Spleen (tissue), 7 donors: ENCODE data around the gene ATP6V0C.

ENCODE experiments used
- CTCF ChIP-seq, 11 experiments: fragments of 200-600 bp in 7 of 11; fragments of 450-650 bp in 4 of 11; sonication (generic) in 4 of 11; IDR thresholded peaks in 8 of 11; conservative IDR thresholded peaks in 3 of 11; 1 replicate in 7 of 11; 2 replicates in 4 of 11; pipeline versions ENCODE4 v1.4.0 to v1.8.0; 2016 to 2021; ENCODE audit warnings: antibody characterized with exemption in 11 of 11, inconsistent platforms in 4 of 11, mild to moderate bottlenecking in 1 of 11
- POLR2A ChIP-seq, 3 donors: fragments of 450-650 bp; IDR thresholded peaks; one replicate each; pipeline ENCODE4 v1.5.1; 2017; ENCODE audit warnings: antibody characterized with exemption in 3 of 3, mild to moderate bottlenecking in 1 of 3
- donor health status: DM: no; HTN: no; CAD: no; lungs with moderate emphysema.
- donor health status: DM: no; HTN: no; CAD: no.
- donor health status: DM: no; HTN: no; CAD: no.

GRCh38 chr16:2537451-2538379 lies 24.0 kb downstream of the ATP6V0C start, which contains the start of gene PDPK1:
- TF ChIP-seq CTCF (IDR thresholded peaks at IDR 0.05 in 8 of 11, conservative IDR thresholded peaks at IDR 0.05 in 3 of 11) = peak in 1 of 11 experiments; percentile 9
- peak in 1 of 3 donors; percentile 19 for TF ChIP-seq POLR2A (IDR thresholded peaks at IDR 0.05)
